Trophoblast cell (in vitro differentiated cells and primary cell): ENCODE data around the gene OR11L1.

ENCODE experiments used
- DNase-seq, 2 donors: peaks; one replicate each; pipeline ENCODE4 v3.0.0-alpha.2; 2016
- H2AFZ ChIP-seq: 2 replicates; pipeline ENCODE4 v1.6.1; 2013; ENCODE audit warnings: low read length, moderate library complexity, mild to moderate bottlenecking; ENCODE audit not compliant: insufficient read depth, poor library complexity
- H2AK5ac ChIP-seq: 2 replicates; pipeline ENCODE4 v1.6.1; 2013; ENCODE audit warnings: mild to moderate bottlenecking, low read length
- H2BK120ac ChIP-seq: 2 replicates; pipeline ENCODE4 v1.6.1; 2013; ENCODE audit warnings: low read length, mild to moderate bottlenecking, moderate library complexity; ENCODE audit not compliant: insufficient read depth, poor library complexity
- H2BK12ac ChIP-seq: 2 replicates; pipeline ENCODE4 v1.6.1; 2013; ENCODE audit warnings: mild to moderate bottlenecking, low read length, moderate library complexity
- H2BK5ac ChIP-seq: 2 replicates; pipeline ENCODE4 v1.6.1; 2013; ENCODE audit warnings: low read length, low read depth, moderate library complexity, mild to moderate bottlenecking; ENCODE audit not compliant: poor library complexity
- H3K14ac ChIP-seq: 2 replicates; pipeline ENCODE4 v1.6.1; 2013; ENCODE audit warnings: mild to moderate bottlenecking, low read length
- H3K18ac ChIP-seq: 2 replicates; pipeline ENCODE4 v1.6.1; 2013; ENCODE audit warnings: mild to moderate bottlenecking, low read length
- H3K23ac ChIP-seq: 2 replicates; pipeline ENCODE4 v1.6.1; 2013; ENCODE audit warnings: low read length
- H3K27ac ChIP-seq: 2 replicates; pipeline ENCODE4 v1.5.1; 2013; ENCODE audit warnings: low read depth, mild to moderate bottlenecking, inconsistent platforms, low read length, moderate library complexity
- H3K27me3 ChIP-seq: 2 replicates; pipeline ENCODE4 v1.6.1; 2013; ENCODE audit warnings: inconsistent platforms, mild to moderate bottlenecking, low read length, moderate library complexity; ENCODE audit not compliant: insufficient read depth
- H3K36me3 ChIP-seq, 2 experiments: 1 replicate in 1 of 2; 2 replicates in 1 of 2; pipeline ENCODE4 v1.6.1; 2013; ENCODE audit warnings: low read length in 2 of 2, mild to moderate bottlenecking in 2 of 2, moderate library complexity in 1 of 2; ENCODE audit not compliant: insufficient read depth in 2 of 2, control insufficient read depth in 1 of 2
- H3K4ac ChIP-seq: 2 replicates; pipeline ENCODE4 v1.6.1; 2013; ENCODE audit warnings: low read depth, mild to moderate bottlenecking, low read length, moderate library complexity
- H3K4me1 ChIP-seq, 2 experiments: 1 replicate in 1 of 2; 2 replicates in 1 of 2; pipeline ENCODE4 v1.6.1; 2013; ENCODE audit warnings: low read length in 2 of 2, mild to moderate bottlenecking in 2 of 2, moderate library complexity in 1 of 2; ENCODE audit not compliant: insufficient read depth in 2 of 2, control insufficient read depth in 1 of 2
- H3K4me2 ChIP-seq: 2 replicates; pipeline ENCODE4 v1.6.1; 2013; ENCODE audit warnings: inconsistent platforms, mild to moderate bottlenecking, low read length, moderate library complexity
- H3K4me3 ChIP-seq: 2 replicates; pipeline ENCODE4 v1.5.1; 2013; ENCODE audit warnings: mild to moderate bottlenecking, low read depth, low read length, inconsistent platforms
- H3K79me1 ChIP-seq: one replicate; pipeline ENCODE4 v1.6.1; 2013; ENCODE audit warnings: low read length
- H3K79me2 ChIP-seq: 2 replicates; pipeline ENCODE4 v1.6.1; 2013; ENCODE audit warnings: low read length, mild to moderate bottlenecking; ENCODE audit not compliant: control insufficient read depth, insufficient read depth, poor library complexity
- H3K9ac ChIP-seq: 2 replicates; pipeline ENCODE4 v1.6.1; 2013; ENCODE audit warnings: mild to moderate bottlenecking, low read length
- H3K9me3 ChIP-seq: 2 replicates; pipeline ENCODE4 v1.6.1; 2013; ENCODE audit warnings: low read depth, mild to moderate bottlenecking, control low read depth, inconsistent platforms, low read length; ENCODE audit not compliant: insufficient read depth
- H4K12ac ChIP-seq: 2 replicates; pipeline ENCODE4 v1.6.1; 2013; ENCODE audit warnings: low read depth, mild to moderate bottlenecking, low read length, moderate library complexity
- H4K8ac ChIP-seq: 2 replicates; pipeline ENCODE4 v1.6.1; 2013; ENCODE audit warnings: low read depth, mild to moderate bottlenecking, low read length, moderate library complexity
- H4K91ac ChIP-seq: one replicate; pipeline ENCODE4 v1.6.1; 2013; ENCODE audit warnings: low read depth, mild to moderate bottlenecking, low read length, moderate library complexity
- WGBS: extraction: QIAGEN DNeasy Blood & Tissue Kit; methylation state at CpG from one replicate; pipeline ENCODE4 v1.1.7; 2013; ENCODE audit warnings: missing lambda C conversion rate; ENCODE audit not compliant: insufficient read length, insufficient coverage; ENCODE audit errors: extremely low coverage; 5-methylcytosine and 5-hydroxymethylcytosine counted together

OR11L1 gene

DNA sequence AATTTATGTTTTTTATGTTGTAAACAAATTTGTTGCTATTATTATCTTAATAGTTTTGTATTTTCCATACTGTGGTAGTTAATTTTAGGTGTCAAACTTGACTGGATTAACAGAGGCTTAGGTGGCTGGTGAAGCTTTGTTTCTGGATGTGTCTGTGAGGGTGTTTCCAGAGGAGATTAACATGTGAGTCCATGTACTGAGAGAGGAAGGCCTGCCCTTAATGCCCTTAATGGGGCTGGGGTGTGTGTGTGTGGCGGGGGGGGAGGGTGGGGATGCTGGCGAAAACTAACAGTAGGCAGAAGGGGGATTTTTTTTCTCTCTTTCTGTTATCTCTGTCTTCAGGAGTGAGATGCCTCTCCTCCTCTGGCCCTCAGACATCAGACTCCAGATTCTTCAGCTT lies 19.6 kb downstream of the OR11L1 start:
- Histone ChIP-seq H4K12ac (no peak overlapping the region), H2AFZ (no peak overlapping the region), H4K8ac (no peak overlapping the region), H3K18ac (no peak overlapping the region), H3K79me2 (no peaks in the 10 kb centered on the region), H3K36me3 (no peaks in the 10 kb centered on the region), H3K23ac (no peak overlapping the region), H2BK5ac (no peak overlapping the region), H3K14ac (no peak overlapping the region), H3K4me3 (no peak overlapping the region), H3K4ac (no peak overlapping the region), H2AK5ac (no peak overlapping the region), H2BK12ac (no peak overlapping the region), H3K4me2 (no peak overlapping the region), H2BK120ac (no peak overlapping the region), H4K91ac (no peak overlapping the region), H3K9ac (no peak overlapping the region), H3K79me1 (no peaks in the 10 kb centered on the region), H3K4me1 (no peaks in the 10 kb centered on the region), H3K27me3 (no peaks in the 10 kb centered on the region), H3K9me3 (no peaks in the 10 kb centered on the region), H3K27ac (no peak overlapping the region)
- DNase-seq, result no peak
- no CpG with 5 or more reads among the region's 2 CpGs for WGBS

DNA sequence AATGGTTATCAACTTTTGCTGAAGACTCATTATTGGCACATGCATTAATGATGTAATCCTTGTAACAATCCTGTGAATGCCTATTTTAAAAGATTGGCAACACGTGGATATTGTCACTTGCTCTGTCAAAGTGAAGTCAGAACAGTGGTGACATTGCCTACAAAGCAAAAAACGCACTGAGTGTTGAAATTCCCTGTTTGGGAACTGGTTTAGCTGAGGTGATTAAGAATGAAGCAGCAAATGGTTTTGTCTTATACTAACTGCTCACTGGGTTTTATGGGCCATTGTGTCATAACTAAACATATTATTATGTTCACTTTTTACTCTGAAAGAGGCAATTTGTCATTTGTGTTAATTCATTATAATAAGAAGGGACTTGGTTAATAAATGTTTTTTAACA lies 29.1 kb downstream of the OR11L1 start:
- no peak overlapping the region for H4K8ac ChIP-seq
- H3K27me3 ChIP-seq, result no peaks in the 10 kb centered on the region
- no peak overlapping the region for H2AFZ ChIP-seq
- no peak overlapping the region for H2BK12ac ChIP-seq
- no peaks in the 10 kb centered on the region for H3K4me1 ChIP-seq
- no peaks in the 10 kb centered on the region for H3K79me1 ChIP-seq
- H3K27ac ChIP-seq, result no peak overlapping the region
- H2BK120ac ChIP-seq, result no peak overlapping the region
- no peak overlapping the region for H2AK5ac ChIP-seq
- no peak overlapping the region for H3K9ac ChIP-seq
- DNase-seq, result no peak
- no peak overlapping the region for H4K91ac ChIP-seq
- H3K14ac ChIP-seq, result no peak overlapping the region
- no peak overlapping the region for H3K4me3 ChIP-seq
- no peak overlapping the region for H3K23ac ChIP-seq
- no peaks in the 10 kb centered on the region for H3K36me3 ChIP-seq
- no peak overlapping the region for H3K4me2 ChIP-seq
- H2BK5ac ChIP-seq, result no peak overlapping the region
- H3K18ac ChIP-seq, result no peak overlapping the region
- no peaks in the 10 kb centered on the region for H3K9me3 ChIP-seq
- no peak overlapping the region for H3K4ac ChIP-seq
- WGBS, result no CpG with 5 or more reads among the region's 2 CpGs
- H3K79me2 ChIP-seq, result no peaks in the 10 kb centered on the region
- no peak overlapping the region for H4K12ac ChIP-seq

DNA sequence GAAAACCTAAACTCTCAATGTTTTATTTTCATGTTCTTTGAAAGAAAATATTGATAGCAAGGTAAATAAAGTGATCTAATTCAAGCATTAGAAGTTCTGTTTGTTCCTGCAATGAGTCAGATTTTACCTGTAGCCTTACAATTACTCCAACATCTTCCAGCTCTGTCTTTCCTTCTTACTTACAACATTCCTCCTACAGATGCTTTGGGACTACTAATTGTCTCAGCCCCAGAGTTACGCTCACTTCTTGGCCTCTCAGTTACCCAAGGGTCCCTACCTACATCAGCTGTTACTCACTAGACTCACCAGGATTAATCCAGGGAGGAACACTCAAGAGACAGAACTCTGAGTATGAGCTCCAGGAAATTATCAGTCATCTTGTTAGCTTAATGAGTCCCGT lies 44.2 kb downstream of the OR11L1 start:
- no peaks in the 10 kb centered on the region for H3K27me3 ChIP-seq
- no peaks in the 10 kb centered on the region for H3K79me2 ChIP-seq
- no peak overlapping the region for H4K91ac ChIP-seq
- no peak overlapping the region for H3K4me2 ChIP-seq
- H3K4ac ChIP-seq, result no peak overlapping the region
- no peak overlapping the region for H3K4me3 ChIP-seq
- H2AFZ ChIP-seq, result no peak overlapping the region
- no peak overlapping the region for H3K27ac ChIP-seq
- H3K4me1 ChIP-seq, result no peaks in the 10 kb centered on the region
- H2BK12ac ChIP-seq, result no peak overlapping the region
- H2BK5ac ChIP-seq, result no peak overlapping the region
- peaks cover 3% of the 10 kb centered on the region for H3K9me3 ChIP-seq
- no peak overlapping the region for H4K8ac ChIP-seq
- DNase-seq, result no peak
- H3K18ac ChIP-seq, result no peak overlapping the region
- H3K14ac ChIP-seq, result no peak overlapping the region
- H3K23ac ChIP-seq, result no peak overlapping the region
- H4K12ac ChIP-seq, result no peak overlapping the region
- no peaks in the 10 kb centered on the region for H3K36me3 ChIP-seq
- no peak overlapping the region for H3K9ac ChIP-seq
- no peaks in the 10 kb centered on the region for H3K79me1 ChIP-seq
- no peak overlapping the region for H2AK5ac ChIP-seq
- H2BK120ac ChIP-seq, result no peak overlapping the region
- WGBS, result no CpG with 5 or more reads among the region's 2 CpGs
